ENCODE measurements around the gene THRSP.

GRCh38 chr11:78039919-78040671 lies 23.6 kb upstream of the THRSP start:
- TF ChIP-seq POLR2AphosphoS5 (IDR thresholded peaks at IDR 0.05; ENCODE audit: insufficient read depth in 1 of 2, low read depth in 1 of 2) (peak in 1 of 2 donors; percentile 15), CTCF (IDR thresholded peaks at IDR 0.05) (no peak)

Data from vagina (tissue), 2 donors.